Activated B cell treated with CpG ODN at 0.5 μM for 24 hours (primary cell): ENCODE results near the gene FOXP1. TPM values are rescaled to one million over a fixed set of nuclear protein-coding genes. Genes with fewer than 3 reads are reported as not detected.

Source experiments
- ATAC-seq: fragments of 200-7000 bp; cut with Tn5 transposase; one replicate; pipeline ENCODE4 v1.10.0; 2021; ENCODE audit warnings: low read depth, mild to moderate bottlenecking, moderate library complexity
- CTCF ChIA-PET: fragments of 350-600 bp; sonication (Branson Sonifier 250); formaldehyde crosslinking; loops from one replicate; lab custom pipeline; 2021; ENCODE audit warnings: antibody characterized with exemption; lab: Charles Lee
- POLR2A ChIA-PET: fragments of 350-600 bp; sonication (Branson Sonifier 250); formaldehyde crosslinking; loops from one replicate; lab custom pipeline; 2021; ENCODE audit warnings: antibody characterized with exemption; lab: Charles Lee
- DNase-seq: peaks from one replicate; pipeline ENCODE4 v3.0.0; 2022
- H3K27ac Mint-ChIP-seq: one replicate; pipeline ENCODE4 v1.8.0; 2020; ENCODE audit warnings: mixed read lengths
- H3K27me3 Mint-ChIP-seq: one replicate; pipeline ENCODE4 v1.8.0; 2021; ENCODE audit warnings: mixed read lengths
- H3K36me3 Mint-ChIP-seq: one replicate; pipeline ENCODE4 v1.8.0; 2021; ENCODE audit warnings: low read depth, mixed read lengths
- H3K4me1 Mint-ChIP-seq: one replicate; pipeline ENCODE4 v1.8.0; 2021; ENCODE audit warnings: mixed read lengths
- H3K4me3 Mint-ChIP-seq: one replicate; pipeline ENCODE4 v1.8.0; 2020; ENCODE audit warnings: mild to moderate bottlenecking, mixed read lengths
- H3K9me3 Mint-ChIP-seq: one replicate; pipeline ENCODE4 v1.8.0; 2020; ENCODE audit warnings: mixed read lengths
- CTCF ChIP-seq: fragments of 200-600 bp; IDR thresholded peaks from one replicate; pipeline ENCODE4 v1.8.0; 2022; ENCODE audit warnings: antibody characterized with exemption, mild to moderate bottlenecking
- intact Hi-C: fragments of 100-400 bp; cut with micrococcal nuclease; formaldehyde crosslinking; loops from one replicate; pipeline ENCODE4 v1.15.1; 2024
- total RNA-seq: library from RNA; stranded (reverse); gene quantifications from 2 replicates; pipeline ENCODE4 v1.2.3, GENCODE V29; 2022

Gene FOXP1
- total RNA-seq, 1 donor from 2014 or later: 563 TPM

GRCh38 chr3:71072986-71073385 lies 510.5 kb downstream of the FOXP1 start:
- intact Hi-C loops: loop anchor here (5.0 kb wide), 1 partner anchor 541 kb away; no protein-coding TSS in a partner anchor
- H3K9me3 Mint-ChIP-seq: no peaks in the 10 kb centered on the region
- TF ChIP-seq CTCF: no peak
- H3K4me3 Mint-ChIP-seq: no peak overlapping the region
- DNase-seq (no peak), ATAC-seq (no peak)
- H3K36me3 Mint-ChIP-seq: peaks cover 52% of the 10 kb centered on the region
- H3K4me1 Mint-ChIP-seq: peaks cover 97% of the 10 kb centered on the region
- POLR2A ChIA-PET: interaction anchor here (0.5 to 34.8 kb wide), 3 partner anchors 4 to 512 kb away, joined by 3 to 785 read pairs (median 785); no protein-coding TSS in a partner anchor
- H3K27ac Mint-ChIP-seq: peak overlapping the region; percentile 79
- CTCF ChIA-PET: no interaction called here
- no peaks in the 10 kb centered on the region for H3K27me3 Mint-ChIP-seq

- ATAC-seq (no peak), DNase-seq (no peak)
- ChIA-PET POLR2A (interaction anchor here (26.0 to 34.8 kb wide), 2 partner anchors 3 to 15 kb away, joined by 785 read pairs; no protein-coding TSS in a partner anchor), CTCF (no interaction called here)
- Mint-ChIP-seq H3K27me3 (no peaks in the 10 kb centered on the region), H3K36me3 (peaks cover 47% of the 10 kb centered on the region), H3K4me3 (no peak overlapping the region), H3K4me1 (peaks cover 96% of the 10 kb centered on the region), H3K27ac (peak overlapping the region; percentile 79), H3K9me3 (no peaks in the 10 kb centered on the region)
- intact Hi-C loops: loop anchor here (5.0 kb wide), 1 partner anchor 540 kb away; no protein-coding TSS in a partner anchor
- TF ChIP-seq CTCF: no peak
These were observed 511.2 kb downstream of the FOXP1 start for GRCh38 chr3:71072287-71072686.

- ATAC-seq: no peak
- ChIA-PET POLR2A (interaction anchor here (0.6 to 34.8 kb wide), 9 partner anchors 1 to 514 kb away, joined by 3 to 785 read pairs (median 3); partner anchors contain the start of gene FOXP1), CTCF (interaction anchor here (0.7 to 2.0 kb wide), 15 partner anchors 9 to 441 kb away, joined by 3 to 8 read pairs (median 4); no protein-coding TSS in a partner anchor)
- intact Hi-C loops: loop anchor here (1.0 to 5.0 kb wide), 5 partner anchors 8 to 538 kb away; no protein-coding TSS in a partner anchor
- H3K4me3 Mint-ChIP-seq: no peak overlapping the region
- no peak for TF ChIP-seq CTCF
- DNase-seq: no peak
- H3K27ac Mint-ChIP-seq: peak overlapping the region; percentile 79
- H3K27me3 Mint-ChIP-seq: no peaks in the 10 kb centered on the region
- H3K9me3 Mint-ChIP-seq: no peaks in the 10 kb centered on the region
- H3K4me1 Mint-ChIP-seq: peaks cover 96% of the 10 kb centered on the region
- H3K36me3 Mint-ChIP-seq: peaks cover 36% of the 10 kb centered on the region
These were observed 512.7 kb downstream of the FOXP1 start for GRCh38 chr3:71070497-71071463.

- intact Hi-C loops: loop anchor here (1.0 to 5.0 kb wide), 8 partner anchors 9 to 1098 kb away; no protein-coding TSS in a partner anchor
- ChIA-PET POLR2A (interaction anchor here (0.6 to 34.8 kb wide), 8 partner anchors 0 to 515 kb away, joined by 3 to 785 read pairs (median 6); partner anchors contain the start of gene FOXP1), CTCF (interaction anchor here (0.7 to 2.0 kb wide), 13 partner anchors 9 to 515 kb away, joined by 3 to 8 read pairs (median 4); no protein-coding TSS in a partner anchor)
- DNase-seq (no peak), ATAC-seq (peak; percentile 44)
- peaks cover 31% of the 10 kb centered on the region for H3K36me3 Mint-ChIP-seq
- no peaks in the 10 kb centered on the region for H3K27me3 Mint-ChIP-seq
- H3K27ac Mint-ChIP-seq: peak overlapping the region; percentile 79
- H3K4me1 Mint-ChIP-seq: peaks cover 89% of the 10 kb centered on the region
- TF ChIP-seq CTCF: no peak
- no peaks in the 10 kb centered on the region for H3K9me3 Mint-ChIP-seq
- peak overlapping the region; percentile 36 for H3K4me3 Mint-ChIP-seq
These were observed 513.7 kb downstream of the FOXP1 start for GRCh38 chr3:71069797-71070196.
